GM19328 (cell line): ENCODE results near the gene PDK2.

Source experiments
- ATAC-seq: cut with Tn5 transposase; IDR thresholded peaks from one replicate; pipeline ENCODE4 v1.9.1; 2021; ENCODE audit warnings: mild to moderate bottlenecking, moderate library complexity; ENCODE audit not compliant: unreplicated experiment

The PDK2 gene

DNA sequence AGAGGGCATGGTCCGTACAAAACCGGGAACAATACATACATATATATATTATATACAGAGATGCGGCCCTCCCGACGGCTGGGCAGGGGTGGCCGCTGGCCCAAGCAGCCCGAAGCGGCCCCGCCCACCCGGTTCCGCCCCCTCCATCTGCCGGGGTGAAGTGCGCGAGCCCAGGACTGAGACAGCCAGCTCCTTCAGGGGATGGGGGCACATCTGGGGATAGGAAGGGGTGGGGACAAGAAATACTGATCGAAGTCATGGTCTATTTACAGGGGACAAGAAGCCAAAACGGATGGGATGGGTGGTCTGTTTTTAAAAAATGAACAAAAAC is 38.6 kb downstream of the PDK2 start:
- ATAC-seq, result no peak

DNA sequence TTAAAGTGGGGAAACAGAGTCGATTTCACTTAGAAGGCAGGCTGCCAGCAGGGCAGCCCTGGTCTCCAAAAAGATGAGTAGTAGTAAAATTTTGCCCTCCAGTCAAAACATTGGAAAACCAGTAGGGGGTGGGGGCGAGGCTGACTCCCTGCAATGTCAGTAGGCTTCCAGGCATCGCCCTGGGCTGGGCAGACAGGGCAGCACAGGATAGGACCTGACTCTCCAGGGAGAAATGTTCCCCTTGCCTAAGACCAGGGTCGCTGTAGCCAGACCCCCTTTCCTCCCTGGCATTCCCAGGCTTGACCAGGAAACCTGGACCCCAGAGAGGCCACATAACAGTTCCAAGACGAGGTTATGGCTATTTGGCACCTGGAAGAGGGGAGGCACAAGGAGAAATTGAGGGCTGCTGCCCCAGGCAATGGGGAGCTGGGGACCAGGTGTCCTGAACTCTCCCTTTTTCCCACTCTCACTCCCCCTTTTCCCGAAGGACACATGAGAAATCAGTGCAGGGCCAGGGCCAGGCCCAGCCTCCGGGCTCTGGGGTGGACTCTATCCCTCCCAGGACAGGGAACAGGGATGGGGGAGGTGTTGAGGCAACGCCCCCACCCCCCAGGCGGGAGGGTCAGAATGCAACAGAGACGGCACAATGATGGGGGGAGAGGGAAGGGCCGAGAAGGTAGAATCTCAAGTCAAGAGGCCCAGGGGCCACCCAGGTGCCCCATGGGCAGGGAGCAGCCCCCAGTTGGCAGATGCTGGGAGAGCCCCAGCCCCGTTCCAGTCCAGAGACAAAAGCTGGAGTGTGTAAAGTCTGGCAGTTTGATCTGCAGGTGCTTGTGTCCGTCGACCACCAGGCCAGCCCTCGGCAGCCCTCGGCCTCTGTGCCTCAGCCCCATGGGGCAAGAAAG is 39.3 kb downstream of the PDK2 start:
- ATAC-seq, result no peak

DNA sequence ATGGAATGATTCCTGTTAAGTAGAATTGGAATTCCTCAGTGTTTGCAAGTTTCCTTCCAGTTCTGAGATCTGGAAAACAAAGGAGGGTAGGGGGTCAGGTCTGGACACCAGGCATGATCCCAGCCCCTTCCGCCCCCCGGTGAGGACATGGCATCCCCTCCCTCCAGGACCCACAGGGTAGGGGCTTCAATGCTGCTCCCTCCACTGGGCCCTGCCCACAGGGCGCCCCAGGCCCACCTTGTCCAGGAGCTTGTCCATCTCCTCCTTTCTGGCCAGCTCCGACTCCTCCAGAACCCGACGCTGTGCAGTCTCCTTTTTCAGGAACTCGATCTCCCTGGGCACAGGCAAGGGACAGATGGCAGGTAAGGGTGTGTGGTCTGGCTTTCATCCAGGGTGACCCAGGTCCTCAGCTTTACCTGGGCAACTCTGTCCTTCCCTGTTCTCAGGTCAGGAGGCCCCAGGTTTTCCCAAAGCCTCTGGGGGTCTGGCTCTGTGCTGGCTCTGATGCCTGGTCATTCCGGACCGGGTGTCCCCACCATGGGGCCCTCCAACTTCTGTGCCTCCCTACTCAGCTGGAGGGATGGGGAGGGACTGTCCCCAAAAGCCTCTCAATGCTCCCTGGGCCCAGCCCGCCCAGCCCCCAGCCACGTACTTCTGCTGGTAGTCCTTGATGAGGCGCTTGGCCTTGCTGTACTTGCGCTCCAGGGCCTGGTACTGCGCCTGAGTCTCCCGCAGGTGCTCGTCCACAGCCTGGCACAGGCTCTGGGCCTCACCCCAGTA is 40.4 kb downstream of the PDK2 start:
- ATAC-seq, result no peak

DNA sequence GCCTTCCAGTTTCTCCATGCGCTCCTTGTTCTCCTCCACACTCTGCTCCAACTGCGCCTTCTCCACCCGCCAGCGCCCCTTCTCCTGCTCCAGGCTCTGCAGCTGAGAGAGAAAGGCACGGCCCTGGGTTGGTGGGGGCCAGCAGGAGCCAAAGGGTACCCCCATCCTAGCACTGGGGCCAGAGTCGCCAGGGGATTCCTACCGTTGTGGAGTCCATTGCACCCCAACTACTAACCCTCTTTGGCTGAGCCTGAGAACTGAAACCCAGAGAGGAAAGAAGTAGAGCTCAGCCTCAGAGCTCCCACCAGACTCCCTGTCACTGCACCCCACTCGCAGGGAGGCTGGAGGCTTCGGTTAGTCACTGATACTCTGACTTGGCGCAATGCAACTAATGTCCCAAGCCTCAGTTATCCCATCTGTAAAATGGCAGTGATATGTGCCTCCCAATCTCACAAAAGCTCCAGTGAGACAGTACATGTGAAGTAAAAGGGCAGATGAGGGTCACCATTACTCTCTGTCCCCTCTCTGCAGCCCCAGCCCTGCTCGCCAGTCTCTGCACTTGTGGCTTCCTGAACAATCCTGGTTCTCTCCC is 41.0 kb downstream of the PDK2 start:
- ATAC-seq, result no peak

DNA sequence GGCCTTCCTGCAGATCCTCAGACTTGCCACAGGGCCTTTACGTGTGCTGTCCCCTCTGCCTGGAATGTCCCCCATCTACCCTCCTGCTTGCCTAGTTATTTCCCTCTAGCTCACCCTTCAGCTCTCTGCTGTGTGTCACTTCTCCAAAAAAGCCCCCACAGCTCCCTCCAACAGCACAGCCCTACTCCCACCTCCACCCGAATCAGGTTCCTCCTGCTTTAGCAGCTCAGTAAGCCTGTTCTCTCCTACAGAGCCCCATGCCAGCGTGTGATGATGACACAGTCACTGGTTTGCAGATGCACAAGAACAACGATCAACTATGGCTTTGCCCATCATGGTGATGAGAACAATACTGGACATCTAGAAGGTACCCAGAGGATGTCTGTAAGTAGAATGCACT is 41.9 kb downstream of the PDK2 start:
- ATAC-seq, result no peak

DNA sequence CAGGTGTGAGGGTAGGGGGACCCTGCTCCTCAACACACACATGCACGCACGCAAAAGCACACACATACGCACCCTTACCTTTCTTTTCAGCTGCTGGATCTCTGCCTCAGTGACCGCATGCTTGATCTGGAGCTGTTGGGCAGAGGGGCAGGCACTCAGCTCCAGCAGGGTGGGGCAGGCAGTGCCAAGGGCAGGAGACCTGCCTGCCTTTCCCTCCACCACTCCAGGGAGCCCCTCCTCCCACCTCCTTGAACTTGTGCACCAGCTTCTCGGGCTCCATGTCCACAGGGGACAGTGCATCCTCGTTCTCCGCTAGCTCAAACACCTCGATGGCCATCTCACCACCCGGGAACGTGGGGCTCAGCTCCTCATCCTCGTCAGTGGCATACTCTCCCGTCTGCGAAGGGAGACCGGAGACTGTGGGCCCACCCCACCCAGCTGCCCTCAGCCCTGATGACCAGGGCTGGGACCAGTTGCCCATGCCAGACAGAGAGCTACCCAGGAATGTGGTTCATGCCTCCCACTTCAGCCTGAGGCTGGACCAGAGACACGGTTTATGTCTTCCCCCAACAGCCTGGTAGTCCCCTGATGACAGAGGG is 44.1 kb downstream of the PDK2 start:
- ATAC-seq, result no peak

DNA sequence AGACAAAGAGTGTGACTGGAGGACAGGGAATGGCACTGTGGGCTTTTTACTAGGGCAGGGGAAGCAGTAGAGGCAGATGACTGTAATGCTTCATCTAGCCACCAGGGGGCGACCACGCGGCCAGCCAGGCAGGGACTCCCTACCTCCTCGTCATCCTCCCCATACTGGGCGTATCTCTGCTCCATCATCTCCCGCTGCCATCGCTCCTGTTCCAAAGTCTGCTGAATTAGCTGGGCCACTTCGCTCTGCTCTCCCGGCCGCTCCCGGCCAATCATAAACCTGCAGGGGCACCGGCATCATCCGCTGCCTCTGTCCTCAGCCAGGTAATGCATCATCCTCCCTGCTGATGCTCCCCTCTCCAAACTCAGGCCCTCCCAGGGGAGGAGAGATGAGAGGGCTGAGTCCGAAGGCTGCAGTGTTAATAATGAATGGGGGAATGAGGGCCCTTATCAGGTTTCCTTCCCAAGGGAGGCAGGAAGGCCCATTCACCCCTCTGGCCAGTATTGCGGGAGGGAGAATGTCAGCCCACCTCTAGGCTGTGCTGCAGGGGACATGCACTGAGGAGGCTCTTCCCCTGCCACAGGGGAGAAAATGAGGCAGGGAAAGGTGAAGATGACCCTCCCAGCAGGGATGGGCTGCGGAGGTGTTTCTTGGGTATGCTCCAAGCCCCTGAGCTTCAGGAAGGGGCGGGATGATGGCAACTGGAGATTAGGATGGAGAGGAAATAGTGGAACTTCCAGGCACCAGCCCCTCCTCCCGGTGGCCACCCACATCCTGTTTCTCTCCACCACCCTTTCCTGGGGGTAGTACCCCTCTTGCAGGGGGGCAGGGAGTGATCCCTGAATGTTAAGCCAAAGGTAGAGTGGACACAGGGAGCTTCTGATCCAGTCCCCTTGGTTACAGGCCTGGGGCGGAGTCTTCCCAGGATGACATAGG is 45.1 kb downstream of the PDK2 start:
- ATAC-seq, result no peak

DNA sequence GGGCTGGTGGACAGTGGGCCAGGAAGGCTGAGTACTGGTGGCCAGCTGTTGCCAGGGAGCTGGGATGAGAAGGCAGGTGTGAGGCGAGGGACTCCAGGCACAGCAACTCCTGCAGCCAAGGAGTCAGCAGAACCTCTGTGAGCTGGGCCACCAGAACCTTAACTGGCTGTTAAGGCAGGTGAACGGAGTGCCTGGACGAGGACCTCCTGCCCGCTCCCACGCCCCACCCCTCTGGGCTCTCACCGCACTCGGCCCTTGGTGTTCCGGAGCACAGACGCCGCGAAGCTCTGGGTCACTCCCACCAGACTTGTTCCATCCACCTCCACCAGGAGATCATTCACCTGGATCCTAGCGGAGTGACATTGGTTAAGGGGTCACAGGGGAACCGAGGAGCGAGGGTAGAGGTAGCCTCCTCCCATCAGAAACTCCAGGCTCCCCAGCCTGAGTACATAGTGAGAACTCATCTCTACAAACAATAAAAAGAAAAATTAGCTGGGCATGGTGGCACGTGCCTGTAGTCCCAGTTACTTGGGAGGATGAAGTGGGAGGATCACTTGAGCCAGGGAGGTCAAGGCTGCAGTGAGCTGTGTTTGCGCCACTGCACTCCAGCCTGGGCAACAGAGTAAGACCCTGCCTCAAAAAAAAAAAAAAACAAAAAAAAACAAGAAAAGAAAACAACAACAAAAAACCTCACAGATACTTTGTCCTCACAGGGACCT is 46.0 kb downstream of the PDK2 start:
- ATAC-seq, result no peak

DNA sequence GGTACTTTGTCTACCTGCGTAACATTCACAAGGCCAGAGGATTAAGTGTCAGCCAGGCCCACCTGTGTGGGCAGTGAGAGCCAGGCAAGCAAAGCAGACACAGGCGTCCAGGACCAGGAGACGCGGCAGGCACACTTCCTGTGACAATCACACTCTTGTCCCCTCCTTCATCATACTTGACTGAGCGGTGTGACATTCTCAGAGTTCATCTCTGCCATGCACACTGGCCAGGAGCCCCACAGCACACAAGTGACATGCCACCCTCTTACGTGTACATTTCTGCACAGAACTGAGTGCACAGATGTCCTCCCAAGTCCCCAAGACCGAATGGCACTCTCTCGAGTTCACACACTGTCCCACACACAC is 46.6 kb downstream of the PDK2 start:
- ATAC-seq, result no peak

DNA sequence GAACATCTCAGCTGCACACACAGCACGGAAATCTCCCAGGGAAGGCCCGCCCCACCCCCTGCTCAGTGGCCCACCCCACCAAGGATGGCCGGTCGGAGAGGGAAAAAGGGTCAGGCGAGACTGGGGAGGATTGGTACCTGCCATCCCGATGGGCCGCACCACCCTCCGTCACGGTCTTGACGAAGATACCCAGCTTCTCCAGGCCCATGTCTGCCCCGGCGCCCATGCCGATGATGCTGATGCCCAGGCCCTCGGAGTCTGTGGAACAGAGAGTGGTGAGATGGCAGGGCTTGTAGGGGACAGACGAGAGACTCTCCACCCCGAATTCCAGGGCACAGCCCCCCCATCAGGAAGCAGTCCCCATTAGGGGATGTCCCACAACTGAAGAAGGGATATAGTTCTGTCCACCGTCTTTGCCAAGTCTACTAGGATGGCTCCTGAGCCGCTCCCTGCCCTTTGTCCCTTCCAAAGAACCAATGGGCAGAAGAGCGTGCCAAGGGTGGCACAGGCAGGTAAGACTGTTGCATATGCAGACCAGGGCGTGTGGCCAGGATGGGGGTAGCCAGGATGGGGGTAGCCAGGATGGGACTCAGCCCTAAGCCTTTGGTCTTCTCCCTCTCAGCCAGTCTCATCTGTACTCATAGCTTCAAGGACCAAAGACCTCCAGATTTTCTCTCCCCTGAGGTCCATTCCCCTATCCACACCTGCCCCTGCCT is 48.5 kb downstream of the PDK2 start:
- no peak for ATAC-seq

DNA sequence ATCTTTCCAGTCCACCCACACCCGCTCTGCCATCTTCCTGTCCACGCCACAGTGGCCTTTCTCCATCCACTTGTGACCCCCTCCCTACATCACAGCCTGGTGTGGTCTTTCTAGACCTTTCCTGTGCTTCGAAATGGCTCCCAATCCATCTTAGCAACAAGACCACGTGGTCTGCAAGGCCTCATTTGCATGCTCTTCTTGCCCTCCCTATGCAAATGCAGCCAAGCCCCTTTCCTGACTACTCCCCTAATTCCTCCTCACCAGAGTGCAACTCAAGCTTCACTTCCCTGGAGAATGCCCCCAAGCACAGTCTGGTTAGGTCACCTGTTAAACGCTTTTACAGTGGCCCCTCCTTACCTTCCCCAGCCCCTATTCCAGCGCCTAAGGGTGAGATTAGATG is 49.2 kb downstream of the PDK2 start:
- ATAC-seq, result no peak

DNA sequence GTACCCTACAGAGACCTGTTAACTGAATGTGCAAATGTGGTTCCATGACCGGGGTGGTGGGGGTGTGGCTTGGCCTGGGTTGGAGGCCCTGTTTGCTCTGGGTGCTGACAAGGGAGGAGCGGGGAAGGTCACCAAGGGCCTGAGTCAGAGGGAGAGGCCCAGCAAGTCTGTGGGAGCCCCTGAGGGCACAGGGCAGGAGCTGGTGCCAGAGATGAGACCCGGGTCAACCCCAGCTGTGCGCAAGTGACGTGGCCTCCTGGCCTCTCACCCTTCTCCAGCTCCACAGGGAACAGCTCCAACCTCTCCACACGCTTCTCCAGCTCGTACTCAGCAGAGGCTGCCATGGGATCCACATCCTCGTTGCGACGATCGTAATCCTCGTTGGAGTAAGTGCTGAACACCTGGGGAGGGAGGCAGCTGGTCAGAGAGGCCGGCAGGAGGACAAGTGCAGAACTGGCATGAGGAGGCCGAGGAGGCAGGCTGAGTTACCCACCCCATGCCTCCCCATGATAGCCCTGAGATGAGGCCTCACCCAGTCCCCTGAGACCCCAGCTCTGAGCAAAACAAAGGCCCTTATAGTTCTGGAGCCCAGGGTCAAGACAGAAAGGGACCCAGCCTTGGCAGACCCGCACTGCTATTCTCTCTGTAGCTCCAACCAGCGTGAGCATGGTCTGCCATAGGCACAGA is 49.8 kb downstream of the PDK2 start:
- ATAC-seq, result no peak

DNA sequence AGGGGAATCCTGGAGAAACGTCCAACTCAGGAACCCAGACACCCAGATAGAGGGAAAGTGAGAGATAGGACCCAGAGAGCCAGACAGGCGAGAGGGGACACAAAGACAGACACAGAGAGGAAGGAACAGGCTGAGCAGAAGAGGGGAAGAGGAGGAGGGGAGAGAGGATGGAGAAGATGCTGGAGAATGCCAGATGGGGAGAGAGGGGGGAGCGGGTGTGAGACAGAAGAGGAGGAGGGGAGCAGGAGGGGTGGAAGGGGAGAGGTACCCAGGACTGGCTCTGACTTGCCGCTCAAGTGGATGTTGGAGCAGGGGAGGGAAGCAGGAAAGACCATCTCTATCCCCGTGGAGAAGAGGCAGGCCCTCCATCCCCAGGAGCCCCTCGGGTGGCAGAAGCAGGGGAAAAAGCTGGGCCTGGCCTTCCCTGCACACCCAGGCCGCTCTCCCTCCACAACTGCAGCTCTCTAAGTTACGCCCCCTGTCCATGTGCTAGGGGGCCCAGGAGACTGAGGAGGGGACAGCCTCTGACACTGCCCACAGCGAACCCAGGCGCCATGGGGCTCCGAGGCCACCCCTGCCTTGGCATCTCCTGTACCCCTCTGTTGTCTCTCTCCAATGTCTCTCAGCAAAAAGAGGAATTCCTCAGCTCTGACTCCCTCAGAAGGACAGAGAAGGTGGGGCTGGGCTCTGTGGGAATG is 50.5 kb downstream of the PDK2 start:
- no peak for ATAC-seq

DNA sequence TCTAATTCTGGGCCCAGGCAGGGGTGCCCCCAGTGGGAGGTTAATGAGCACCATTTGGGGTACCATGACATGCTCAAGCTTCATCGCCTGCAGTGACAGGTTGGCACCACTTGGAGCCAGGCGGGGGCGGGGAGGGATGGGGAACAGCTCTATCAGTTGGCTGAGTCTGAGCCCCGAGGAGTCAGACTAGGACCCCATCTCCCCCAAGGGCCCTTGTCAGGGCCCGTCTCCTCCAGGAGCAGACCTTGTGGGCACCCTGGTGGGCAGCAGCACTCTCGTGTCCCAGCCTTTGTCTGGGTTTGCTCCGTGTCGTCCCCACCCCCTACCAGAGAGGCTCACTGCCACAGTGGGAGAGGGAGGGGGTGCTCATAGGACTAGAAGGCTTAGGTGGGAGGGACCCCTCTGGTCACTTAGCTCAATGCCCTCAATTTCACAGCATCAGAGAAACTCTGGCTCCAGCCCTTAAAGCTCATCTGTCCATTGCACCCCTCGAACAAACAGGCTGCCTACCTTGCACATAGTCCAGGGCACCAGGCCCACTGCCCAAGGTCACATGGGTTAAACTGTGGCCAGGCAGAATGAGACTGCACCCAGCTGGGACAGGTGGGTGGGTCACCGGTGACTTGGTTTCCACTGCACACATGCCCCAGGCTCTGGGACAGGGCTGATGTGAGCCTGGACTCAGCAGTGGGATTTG is 51.2 kb downstream of the PDK2 start:
- ATAC-seq, result no peak

DNA sequence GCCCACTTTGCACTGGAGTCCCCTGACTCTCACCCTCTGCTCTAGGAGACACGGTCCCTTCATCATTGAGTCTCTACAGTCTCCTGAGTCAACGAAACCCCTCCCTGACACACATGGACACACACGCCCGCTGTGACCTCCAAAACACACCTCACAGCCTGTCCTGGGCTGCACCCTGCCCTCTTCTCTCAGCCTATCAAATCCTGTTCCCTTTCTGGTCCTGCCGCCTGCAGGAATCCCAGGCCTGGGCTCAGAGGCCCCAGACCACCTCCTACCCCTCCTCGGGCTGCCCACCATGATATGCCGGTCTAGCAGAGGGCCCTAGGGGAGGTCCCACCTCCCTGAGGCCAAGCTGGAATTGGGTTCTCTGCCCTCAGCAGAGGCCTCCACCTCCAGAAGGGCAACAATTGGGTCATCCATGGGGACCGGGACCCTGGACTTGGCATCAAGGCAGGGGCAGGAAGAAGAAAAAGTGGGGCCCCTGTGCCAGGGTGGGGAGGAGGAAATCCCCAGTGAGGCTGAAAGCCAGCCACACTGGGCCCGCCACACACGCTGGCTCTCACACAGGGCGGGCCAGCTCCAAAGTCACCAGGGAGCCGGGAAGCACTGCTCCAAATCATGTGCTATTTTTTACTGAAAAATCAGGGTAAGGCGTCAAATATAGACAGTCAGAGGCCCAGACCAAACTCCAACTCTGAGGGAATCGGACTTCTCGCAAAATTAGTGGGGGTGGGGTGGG is 51.9 kb downstream of the PDK2 start:
- no peak for ATAC-seq

DNA sequence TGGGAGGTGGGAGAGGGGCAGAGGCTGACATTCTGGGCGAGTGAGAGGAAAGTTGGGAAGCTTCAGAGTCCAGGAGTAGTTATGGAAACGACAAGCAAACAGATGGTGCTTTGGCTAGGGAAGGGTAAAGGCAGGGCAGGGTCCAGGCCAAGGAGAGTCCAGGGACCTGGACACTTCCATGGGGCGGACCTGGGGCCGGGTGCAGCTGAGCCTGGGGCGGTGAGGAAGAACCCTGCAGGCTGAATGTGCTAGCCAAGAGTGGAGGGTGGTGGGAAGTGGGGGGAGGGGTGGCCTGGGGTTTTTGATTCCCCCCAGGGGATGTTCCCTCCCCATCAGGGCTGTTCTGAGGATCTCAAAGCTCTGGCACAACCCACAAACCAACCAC is 52.7 kb downstream of the PDK2 start:
- no peak for ATAC-seq
